Dendritic cell treated with granulocyte-macrophage colony-stimulating factor and Interleukin-4, amounts not matched to agents 40 ng/mL and 50 ng/mL, for 4 days (primary cell): ENCODE measurements around the gene SENP1.

Source experiments
- H3K27ac Mint-ChIP-seq: one replicate; pipeline ENCODE4 v1.8.0; 2022; ENCODE audit warnings: mild to moderate bottlenecking, mixed read lengths
- H3K27me3 Mint-ChIP-seq: one replicate; pipeline ENCODE4 v1.8.0; 2022; ENCODE audit warnings: mild to moderate bottlenecking, mixed read lengths
- H3K36me3 Mint-ChIP-seq: one replicate; pipeline ENCODE4 v1.8.0; 2022; ENCODE audit warnings: low read depth, mixed read lengths
- H3K4me1 Mint-ChIP-seq: one replicate; pipeline ENCODE4 v1.8.0; 2022; ENCODE audit warnings: low read depth, mixed read lengths
- H3K4me3 Mint-ChIP-seq: one replicate; pipeline ENCODE4 v1.8.0; 2022; ENCODE audit warnings: mild to moderate bottlenecking, moderate library complexity, mixed read lengths
- H3K9me3 Mint-ChIP-seq: one replicate; pipeline ENCODE4 v1.8.0; 2022; ENCODE audit warnings: mixed read lengths
- intact Hi-C: fragments of 100-400 bp; cut with micrococcal nuclease; formaldehyde crosslinking; loops from one replicate; pipeline ENCODE4 v1.15.0; 2022

SENP1 gene

GRCh38 chr12:48104531-48104930, 1.3 kb downstream of the SENP1 start:
- H3K4me1 Mint-ChIP-seq, result peaks cover 25% of the 10 kb centered on the region

GRCh38 chr12:48092611-48093010, 13.3 kb downstream of the SENP1 start:
- Mint-ChIP-seq H3K36me3 (peaks cover 74% of the 10 kb centered on the region), H3K4me1 (no peaks in the 10 kb centered on the region), H3K4me3 (no peak overlapping the region)

More at GRCh38 chr12:48104531-48104930, 1.3 kb downstream of the SENP1 start:
- Mint-ChIP-seq H3K4me3 (peak overlapping the region; percentile 89), H3K36me3 (peaks cover 13% of the 10 kb centered on the region), H3K27ac (peak overlapping the region; percentile 98), H3K27me3 (peaks cover 7% of the 10 kb centered on the region), H3K9me3 (no peaks in the 10 kb centered on the region)
- intact Hi-C loops, result loop anchor here (10.0 kb wide), 1 partner anchor 610 kb away; the partner anchor contains the start of gene CCNT1

GRCh38 chr12:48086327-48086726, 19.6 kb downstream of the SENP1 start:
- intact Hi-C loops, result no loop called here
- Mint-ChIP-seq H3K27me3 (no peaks in the 10 kb centered on the region), H3K4me1 (peaks cover 8% of the 10 kb centered on the region), H3K27ac (no peak overlapping the region), H3K9me3 (no peaks in the 10 kb centered on the region), H3K4me3 (no peak overlapping the region), H3K36me3 (peaks cover 80% of the 10 kb centered on the region)

More at GRCh38 chr12:48092611-48093010, 13.3 kb downstream of the SENP1 start:
- Mint-ChIP-seq H3K27me3 (no peaks in the 10 kb centered on the region), H3K9me3 (no peaks in the 10 kb centered on the region), H3K27ac (no peak overlapping the region)
- intact Hi-C loops, result no loop called here

GRCh38 chr12:48084841-48085460, 20.9 kb downstream of the SENP1 start:
- intact Hi-C loops, result loop anchor here (2.0 kb wide), 1 partner anchor 80 kb away; no protein-coding TSS in a partner anchor
- Mint-ChIP-seq H3K4me3 (no peak overlapping the region), H3K27me3 (no peaks in the 10 kb centered on the region), H3K27ac (peak overlapping the region; percentile 10), H3K9me3 (no peaks in the 10 kb centered on the region), H3K4me1 (peaks cover 8% of the 10 kb centered on the region), H3K36me3 (peaks cover 81% of the 10 kb centered on the region)

GRCh38 chr12:48084066-48084465, 21.8 kb downstream of the SENP1 start:
- H3K36me3 Mint-ChIP-seq, result peaks cover 84% of the 10 kb centered on the region
- no peaks in the 10 kb centered on the region for H3K27me3 Mint-ChIP-seq
- intact Hi-C loops, result loop anchor here (2.0 kb wide), 1 partner anchor 81 kb away; no protein-coding TSS in a partner anchor
- no peaks in the 10 kb centered on the region for H3K9me3 Mint-ChIP-seq
- peaks cover 8% of the 10 kb centered on the region for H3K4me1 Mint-ChIP-seq
- no peak overlapping the region for H3K27ac Mint-ChIP-seq
- H3K4me3 Mint-ChIP-seq, result no peak overlapping the region

GRCh38 chr12:48080821-48081220, 25.1 kb downstream of the SENP1 start:
- Mint-ChIP-seq H3K27ac (no peak overlapping the region), H3K9me3 (no peaks in the 10 kb centered on the region), H3K27me3 (no peaks in the 10 kb centered on the region), H3K4me1 (peaks cover 8% of the 10 kb centered on the region), H3K4me3 (no peak overlapping the region), H3K36me3 (peaks cover 72% of the 10 kb centered on the region)
- intact Hi-C loops, result no loop called here

GRCh38 chr12:48080285-48080684, 25.6 kb downstream of the SENP1 start:
- Mint-ChIP-seq H3K27ac (no peak overlapping the region), H3K27me3 (no peaks in the 10 kb centered on the region), H3K4me3 (no peak overlapping the region), H3K36me3 (peaks cover 70% of the 10 kb centered on the region), H3K4me1 (peaks cover 13% of the 10 kb centered on the region), H3K9me3 (no peaks in the 10 kb centered on the region)
- intact Hi-C loops, result no loop called here

GRCh38 chr12:48078901-48079300, 27.0 kb downstream of the SENP1 start:
- peaks cover 5% of the 10 kb centered on the region for H3K4me1 Mint-ChIP-seq
- H3K27ac Mint-ChIP-seq, result no peak overlapping the region
- intact Hi-C loops, result no loop called here
- peaks cover 73% of the 10 kb centered on the region for H3K36me3 Mint-ChIP-seq
- H3K9me3 Mint-ChIP-seq, result no peaks in the 10 kb centered on the region
- H3K27me3 Mint-ChIP-seq, result no peaks in the 10 kb centered on the region
- no peak overlapping the region for H3K4me3 Mint-ChIP-seq

- H3K9me3 Mint-ChIP-seq, result no peaks in the 10 kb centered on the region
- H3K36me3 Mint-ChIP-seq, result peaks cover 73% of the 10 kb centered on the region
- H3K27me3 Mint-ChIP-seq, result no peaks in the 10 kb centered on the region
- intact Hi-C loops, result no loop called here
- H3K4me3 Mint-ChIP-seq, result no peak overlapping the region
- H3K27ac Mint-ChIP-seq, result no peak overlapping the region
- peaks cover 5% of the 10 kb centered on the region for H3K4me1 Mint-ChIP-seq
These were observed 28.8 kb downstream of the SENP1 start for GRCh38 chr12:48077111-48077510.

- H3K27ac Mint-ChIP-seq, result no peak overlapping the region
- intact Hi-C loops, result no loop called here
These were observed 30.0 kb downstream of the SENP1 start for GRCh38 chr12:48075832-48076231.

GRCh38 chr12:48074266-48074665, 31.6 kb downstream of the SENP1 start:
- Mint-ChIP-seq H3K9me3 (no peaks in the 10 kb centered on the region), H3K27ac (no peak overlapping the region), H3K27me3 (no peaks in the 10 kb centered on the region), H3K4me3 (no peak overlapping the region), H3K36me3 (peaks cover 67% of the 10 kb centered on the region), H3K4me1 (peaks cover 5% of the 10 kb centered on the region)
- intact Hi-C loops, result no loop called here

More at GRCh38 chr12:48075832-48076231, 30.0 kb downstream of the SENP1 start:
- Mint-ChIP-seq H3K4me3 (no peak overlapping the region), H3K9me3 (no peaks in the 10 kb centered on the region), H3K4me1 (peaks cover 5% of the 10 kb centered on the region), H3K27me3 (no peaks in the 10 kb centered on the region), H3K36me3 (peaks cover 65% of the 10 kb centered on the region)

- no peaks in the 10 kb centered on the region for H3K9me3 Mint-ChIP-seq
- peaks cover 72% of the 10 kb centered on the region for H3K36me3 Mint-ChIP-seq
- no peak overlapping the region for H3K27ac Mint-ChIP-seq
- peaks cover 5% of the 10 kb centered on the region for H3K4me1 Mint-ChIP-seq
- H3K27me3 Mint-ChIP-seq, result no peaks in the 10 kb centered on the region
- intact Hi-C loops, result no loop called here
- H3K4me3 Mint-ChIP-seq, result no peak overlapping the region
These were observed 33.6 kb downstream of the SENP1 start for GRCh38 chr12:48072266-48072665.

- H3K4me3 Mint-ChIP-seq, result no peak overlapping the region
- peaks cover 72% of the 10 kb centered on the region for H3K36me3 Mint-ChIP-seq
- no peaks in the 10 kb centered on the region for H3K27me3 Mint-ChIP-seq
These were observed 34.1 kb downstream of the SENP1 start for GRCh38 chr12:48071808-48072207.

GRCh38 chr12:48070731-48071130, 35.1 kb downstream of the SENP1 start:
- Mint-ChIP-seq H3K9me3 (no peaks in the 10 kb centered on the region), H3K36me3 (peaks cover 79% of the 10 kb centered on the region), H3K4me3 (no peak overlapping the region), H3K4me1 (peaks cover 4% of the 10 kb centered on the region), H3K27ac (no peak overlapping the region), H3K27me3 (no peaks in the 10 kb centered on the region)
- intact Hi-C loops, result no loop called here

More at GRCh38 chr12:48071808-48072207, 34.1 kb downstream of the SENP1 start:
- H3K27ac Mint-ChIP-seq, result no peak overlapping the region
- H3K4me1 Mint-ChIP-seq, result peaks cover 5% of the 10 kb centered on the region
- intact Hi-C loops, result no loop called here
- no peaks in the 10 kb centered on the region for H3K9me3 Mint-ChIP-seq

GRCh38 chr12:48070033-48070432, 35.8 kb downstream of the SENP1 start:
- intact Hi-C loops, result no loop called here

More at GRCh38 chr12:48070033-48070432, 35.8 kb downstream of the SENP1 start:
- Mint-ChIP-seq H3K4me3 (no peak overlapping the region), H3K36me3 (peaks cover 80% of the 10 kb centered on the region), H3K4me1 (no peaks in the 10 kb centered on the region), H3K27me3 (no peaks in the 10 kb centered on the region), H3K27ac (no peak overlapping the region), H3K9me3 (no peaks in the 10 kb centered on the region)
